COR-L47 (cell line): Measurements from ENCODE around the gene PDIA6.
A peak's percentile ranks its signal among the peaks of the same experiment; 100 is the strongest.

Experiments used
- DNase-seq: peaks from one replicate; lab custom pipeline; 2025; lab: John Stamatoyannopoulos, UW

PDIA6 gene

GRCh38 chr2:10812362-10813162, at the start of gene PDIA6:
Gene PDIA6, minus strand, starts transcription at chr2:10812785. Its CDS starts 89 bp downstream, at chr2:10812696.
- peak; percentile 96 for DNase-seq

- no peak for DNase-seq
Measured at GRCh38 chr2:10862330-10862729, 49.7 kb upstream of the PDIA6 start.

DNA sequence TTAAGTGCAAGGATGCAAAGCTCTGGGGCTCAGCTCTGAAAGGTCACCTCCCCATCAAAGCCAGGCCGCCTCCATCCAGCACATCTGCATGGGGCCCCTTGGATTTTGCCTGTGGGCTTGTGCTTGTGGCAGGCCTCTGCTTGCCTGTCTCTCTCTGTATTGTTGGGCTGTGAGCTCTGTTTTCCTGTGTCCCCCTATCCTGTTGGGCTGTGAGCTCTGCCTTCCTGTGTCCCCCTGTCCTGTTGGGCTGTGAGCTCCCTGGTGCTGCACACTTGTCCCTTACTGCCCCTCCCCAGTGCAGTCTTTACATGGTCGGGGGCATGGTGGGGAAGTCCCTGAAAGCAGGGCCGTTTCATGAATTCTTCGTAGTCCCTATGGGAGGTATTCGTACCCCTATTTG, 49.2 kb upstream of the PDIA6 start:
- DNase-seq = no peak

GRCh38 chr2:10860814-10861325, 48.3 kb upstream of the PDIA6 start:
- DNase-seq = no peak

DNA sequence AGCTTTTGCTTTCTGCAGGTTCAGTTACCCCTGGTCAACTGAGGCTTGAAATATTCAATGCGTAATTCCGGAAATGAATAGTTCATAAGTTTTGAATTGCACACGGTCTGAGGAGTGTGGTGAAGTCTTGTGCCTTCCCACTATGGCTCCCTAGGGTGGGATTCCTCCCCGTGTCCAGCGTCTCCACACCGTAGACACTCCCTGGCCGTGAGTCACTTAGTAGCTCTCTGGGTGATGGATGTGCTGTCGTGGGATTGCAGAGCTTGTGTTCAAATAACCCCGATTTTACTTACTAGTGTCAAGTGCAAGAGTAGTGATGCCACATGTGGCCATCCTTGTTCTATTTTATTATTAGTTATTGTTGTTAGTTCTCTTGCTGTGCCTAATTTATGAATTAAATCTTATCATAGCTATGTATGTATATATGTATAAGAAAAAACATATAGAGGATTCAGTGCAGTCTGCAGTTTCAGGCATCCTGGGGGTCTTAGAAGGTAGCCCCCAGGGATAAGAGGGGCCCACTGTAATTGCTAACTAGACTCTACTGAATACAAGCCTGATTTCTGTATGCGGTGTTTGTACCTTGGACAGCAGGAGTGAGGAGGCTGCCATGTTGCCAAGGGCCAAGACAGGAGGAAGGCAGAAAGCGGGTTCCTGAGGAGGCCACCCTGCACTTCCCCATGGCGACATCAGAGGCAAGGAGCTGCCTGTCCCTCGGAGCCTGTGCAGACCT, 47.7 kb upstream of the PDIA6 start:
- DNase-seq = no peak

- DNase-seq = no peak
Measured at GRCh38 chr2:10859278-10859677, 46.7 kb upstream of the PDIA6 start.

DNA sequence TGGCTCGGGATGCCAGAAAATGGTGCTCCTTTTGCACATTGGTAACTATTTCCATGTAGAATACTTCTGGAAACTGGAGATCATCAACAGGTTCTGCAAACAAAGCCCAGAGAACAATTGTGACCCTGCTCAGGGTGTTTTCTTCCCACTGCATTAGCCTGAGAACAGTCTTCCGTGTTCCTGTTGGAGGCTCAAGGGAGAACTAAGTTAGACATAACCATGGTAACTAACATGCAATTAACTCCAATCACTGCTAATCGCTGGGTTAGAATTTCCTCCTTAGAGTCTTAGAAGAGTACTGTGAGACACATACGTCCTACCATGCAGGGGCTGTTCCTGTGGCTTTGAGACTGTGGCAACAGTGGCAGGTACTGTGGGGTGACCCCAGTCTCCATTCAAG, 36.0 kb upstream of the PDIA6 start:
- DNase-seq = no peak

DNA sequence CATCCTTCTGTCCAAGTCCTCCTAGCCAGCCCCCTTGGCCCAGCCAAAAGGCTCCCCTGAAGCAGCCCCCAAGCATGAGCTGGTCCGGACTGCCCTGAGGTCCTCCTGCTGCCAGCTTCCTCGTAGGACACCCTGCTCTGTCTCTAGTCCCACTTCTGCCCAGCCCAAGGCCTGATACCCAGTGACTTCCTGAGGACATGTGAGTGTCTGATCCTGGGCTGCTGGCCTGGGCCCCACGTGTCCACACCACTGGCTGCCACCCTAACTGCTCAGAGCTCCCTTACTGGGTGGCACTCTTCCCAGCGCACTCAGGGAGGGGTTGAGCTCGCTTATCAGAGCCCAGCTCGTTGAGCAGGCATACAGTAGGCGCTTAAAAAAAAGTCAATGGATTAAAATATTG, 34.4 kb upstream of the PDIA6 start:
- no peak for DNase-seq

DNA sequence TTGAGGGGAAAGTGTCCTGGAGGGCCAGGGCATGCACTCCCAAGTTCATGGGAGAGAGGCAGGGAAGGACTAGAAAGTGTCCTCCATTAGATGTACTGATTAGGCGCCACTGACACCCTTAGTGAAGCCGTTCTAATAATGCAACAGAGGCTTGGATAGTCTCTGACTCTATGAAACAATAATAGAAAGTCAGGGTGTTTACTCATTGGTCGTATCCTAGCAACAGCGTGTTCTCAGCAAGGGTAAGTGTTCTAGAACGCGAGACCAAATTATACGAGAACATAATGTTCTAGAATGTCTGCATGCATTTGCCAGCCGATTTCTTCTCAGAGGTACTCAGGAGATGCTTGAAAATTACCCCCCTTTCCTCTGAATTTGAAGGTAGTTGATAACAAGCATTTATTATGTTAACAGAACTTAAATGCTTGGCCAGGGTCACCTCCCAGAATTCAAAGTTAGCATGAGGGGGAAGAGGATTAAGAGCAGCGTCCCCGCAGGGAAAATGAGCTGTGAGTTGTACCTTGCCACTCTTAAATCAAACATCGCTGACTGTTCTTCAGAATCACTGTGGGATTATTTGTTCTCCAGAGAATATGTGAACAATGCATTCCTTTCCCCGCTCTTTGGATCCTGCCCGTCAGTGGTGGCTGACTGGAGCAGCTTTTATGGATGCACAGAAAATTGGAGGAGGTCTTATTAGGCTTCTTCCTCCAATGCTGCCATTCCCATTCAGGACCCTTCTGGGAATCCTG, 33.7 kb upstream of the PDIA6 start:
- DNase-seq = no peak

- no peak for DNase-seq
Measured at GRCh38 chr2:10845640-10846039, 33.1 kb upstream of the PDIA6 start.

DNA sequence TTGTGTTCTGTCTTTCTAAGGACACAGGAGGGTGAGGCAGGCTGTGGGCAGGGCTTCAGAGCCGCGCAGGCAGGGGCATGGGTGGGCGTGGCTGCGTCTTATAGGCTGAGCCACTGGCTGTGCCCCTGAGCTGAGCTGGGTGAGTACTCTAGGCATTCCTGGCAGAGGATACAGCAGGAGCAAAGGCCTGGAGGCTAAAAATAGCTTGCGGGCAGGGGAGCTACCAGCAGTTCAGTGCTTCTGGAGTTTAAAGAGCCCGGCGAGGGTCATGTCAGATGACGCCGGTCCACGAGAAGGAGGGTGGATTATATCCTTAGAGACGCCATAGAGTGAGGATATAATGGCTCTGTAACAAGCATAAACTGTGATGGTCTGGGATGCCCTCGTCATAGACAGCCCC, 31.5 kb upstream of the PDIA6 start:
- no peak for DNase-seq

GRCh38 chr2:10842506-10842905, 29.9 kb upstream of the PDIA6 start:
- DNase-seq = no peak

DNA sequence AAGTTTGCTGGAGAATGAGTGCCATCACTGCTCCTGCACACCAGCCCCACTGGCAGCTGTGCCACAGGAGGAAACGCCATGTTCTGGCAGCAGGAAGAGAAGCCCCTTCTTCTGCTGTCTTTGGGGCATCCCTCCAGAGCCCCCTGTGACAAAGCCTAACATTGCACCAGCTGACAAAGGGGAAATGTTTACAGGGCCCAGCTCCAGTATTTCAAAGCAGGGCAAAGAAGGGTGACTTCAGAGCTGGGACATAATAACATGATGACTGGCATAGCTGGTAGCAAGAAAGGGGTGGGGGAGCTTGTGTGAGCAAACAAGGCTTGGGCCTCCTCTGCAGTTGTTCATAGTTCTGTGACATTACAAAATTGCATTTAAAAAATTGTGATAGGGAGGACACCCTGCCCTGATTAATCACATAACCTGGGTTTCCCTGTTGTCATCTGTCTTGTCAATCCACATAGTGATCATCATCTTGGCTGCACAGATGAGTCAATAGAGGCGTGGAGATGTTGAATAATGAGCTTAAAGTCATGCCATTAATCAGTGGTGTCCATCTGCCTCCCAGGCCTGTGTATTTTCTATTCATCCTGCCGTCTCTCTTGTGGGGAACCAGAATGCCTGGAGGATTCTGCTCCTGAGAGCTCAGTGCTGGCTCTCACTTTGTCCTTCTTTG, 29.1 kb upstream of the PDIA6 start:
- no peak for DNase-seq

GRCh38 chr2:10839813-10840212, 27.2 kb upstream of the PDIA6 start:
- no peak for DNase-seq

DNA sequence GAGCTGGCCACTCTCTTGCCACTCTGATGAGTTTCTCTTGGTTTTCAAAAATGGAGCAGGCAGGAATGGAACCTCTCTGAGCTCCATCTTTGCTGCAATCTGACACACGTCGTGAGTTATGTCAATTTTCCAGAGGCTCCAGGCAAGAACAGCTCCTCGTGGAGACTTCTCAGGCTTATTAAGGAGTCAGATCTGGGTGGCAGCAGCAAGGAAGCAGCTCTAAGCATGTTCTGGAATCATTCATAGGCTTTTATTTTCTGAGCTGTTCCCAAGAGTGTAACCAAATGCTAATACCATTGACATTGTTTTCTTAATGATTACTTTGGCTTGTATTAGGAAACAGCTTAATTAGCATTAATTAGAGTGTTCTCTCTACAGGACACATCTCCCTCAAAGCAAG, 26.1 kb upstream of the PDIA6 start:
- DNase-seq = no peak

GRCh38 chr2:10837298-10838266, 25.0 kb upstream of the PDIA6 start:
- no peak for DNase-seq

DNA sequence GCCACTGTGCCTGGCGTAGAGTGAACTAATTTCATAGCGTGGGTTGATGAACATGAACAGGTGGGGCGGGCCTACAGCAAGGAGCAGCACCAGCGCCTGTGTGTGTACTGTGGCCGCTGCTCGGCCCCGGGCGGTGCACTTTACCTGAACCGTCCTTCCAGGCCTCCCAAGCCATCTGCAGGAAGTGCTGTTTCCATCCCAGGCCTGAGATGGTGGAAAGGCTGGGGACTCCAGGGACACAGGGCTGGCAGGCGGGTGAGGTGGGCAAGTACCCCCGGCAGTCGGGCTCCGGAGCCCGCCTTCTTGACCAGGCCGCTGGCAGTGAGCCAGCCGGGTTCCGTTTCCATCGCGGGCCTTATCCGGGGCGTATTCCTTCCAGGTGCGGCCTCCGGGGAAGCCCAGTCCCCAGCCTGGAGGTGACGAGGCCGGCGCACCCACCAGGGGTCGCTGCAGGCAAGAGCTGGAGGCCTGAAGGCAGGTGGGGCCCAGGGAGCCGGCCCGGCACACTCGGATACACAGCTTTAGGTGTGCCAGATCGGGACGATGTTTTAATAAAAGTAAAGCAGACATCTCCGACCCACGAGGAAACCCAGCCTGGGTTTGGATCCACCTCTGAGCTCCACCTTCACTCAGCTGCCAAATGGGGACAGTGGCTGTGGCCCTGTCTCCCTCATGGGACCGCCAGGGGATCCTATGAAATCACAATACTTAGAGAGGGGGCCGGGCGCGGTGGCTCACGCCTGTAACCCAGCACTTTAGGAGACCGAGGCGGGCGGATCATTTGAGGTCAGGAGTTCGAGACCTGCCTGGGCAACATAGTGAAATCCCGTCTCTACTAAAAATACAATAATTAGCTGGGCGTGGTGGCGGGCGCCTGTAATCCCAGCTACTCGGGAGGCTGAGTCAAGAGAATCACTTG, 22.7 kb upstream of the PDIA6 start:
- DNase-seq = peak; percentile 61

DNA sequence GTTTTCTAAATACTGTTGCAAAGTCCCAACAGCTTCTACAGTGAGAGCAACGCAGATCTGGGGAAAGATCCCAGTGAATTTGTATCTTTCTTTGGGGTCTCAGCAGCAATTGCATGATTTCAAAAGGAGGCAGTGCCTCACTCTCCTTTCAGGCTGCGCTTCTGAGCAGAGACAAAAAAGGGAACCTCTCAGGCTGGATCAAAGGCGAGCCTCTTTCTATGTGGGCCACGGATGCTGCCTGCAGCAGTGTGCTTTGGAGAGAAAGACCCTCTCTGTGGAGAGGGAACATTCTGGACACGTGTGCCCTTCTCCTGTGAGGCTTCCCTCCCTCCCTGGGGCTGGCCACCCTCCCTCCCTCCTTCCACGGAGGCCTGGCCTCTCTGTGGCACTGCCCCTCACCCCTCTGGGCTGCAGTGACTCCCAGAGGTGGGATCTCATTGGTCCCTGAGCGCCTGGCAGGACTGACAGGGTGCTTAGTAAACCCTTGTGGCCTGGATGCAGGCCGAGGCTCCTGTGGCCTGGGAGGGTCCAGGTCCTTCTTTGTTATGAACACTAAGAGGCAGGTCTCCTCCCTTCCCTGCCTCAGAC, 21.6 kb upstream of the PDIA6 start:
- no peak for DNase-seq

GRCh38 chr2:10833021-10833420, 20.4 kb upstream of the PDIA6 start:
- DNase-seq = no peak
